Adrenal gland (tissue), 12 donors: ENCODE results near the gene ALG14. TPM values are rescaled to one million over a fixed set of nuclear protein-coding genes. Genes with fewer than 3 reads are reported as not detected.
A peak's percentile ranks its signal among the peaks of the same experiment; 100 is the strongest.

Experiments used
- DNase-seq, 7 donors: peaks; one replicate each; pipeline ENCODE4 v3.0.0-alpha.2; 2019 to 2020
- H3K27ac ChIP-seq, 5 donors: fragments of 200-600 bp; sonication (generic) in 4 of 5; 1 replicate in 3 of 5; 2 replicates in 2 of 5; pipeline versions ENCODE4 v1.5.1 to v1.8.0; 2016 to 2020; ENCODE audit warnings: mild to moderate bottlenecking in 1 of 5
- H3K27me3 ChIP-seq: fragments of 200-600 bp; 2 replicates; pipeline ENCODE4 v1.8.0; 2021
- H3K36me3 ChIP-seq, 2 donors: fragments of 200-600 bp; replicated peaks in 1 of 2; 1 replicate in 1 of 2; 2 replicates in 1 of 2; pipeline versions ENCODE4 v1.5.1 to v1.8.0; 2018 to 2022
- H3K4me1 ChIP-seq, 2 donors: fragments of 200-600 bp; replicated peaks in 1 of 2; 1 replicate in 1 of 2; 2 replicates in 1 of 2; pipeline versions ENCODE4 v1.5.1 to v1.8.0; 2018 to 2021
- H3K4me3 ChIP-seq, 4 donors: fragments of 200-600 bp; sonication (generic) in 3 of 4; one replicate each; pipeline ENCODE4 v1.5.1; 2016 to 2018
- H3K9me3 ChIP-seq, 3 donors: fragments of 200-600 bp; sonication (generic) in 1 of 3; replicated peaks in 1 of 3; 1 replicate in 2 of 3; 2 replicates in 1 of 3; pipeline versions ENCODE4 v1.5.1 to v1.8.0; 2016 to 2021
- POLR2A ChIP-seq, 2 donors: fragments of 450-650 bp; IDR thresholded peaks; one replicate each; pipeline ENCODE4 v1.6.1; 2017; ENCODE audit warnings: antibody characterized with exemption in 2 of 2, mild to moderate bottlenecking in 2 of 2, moderate library complexity in 1 of 2
- WGBS, 4 donors: extraction: QIAGEN DNeasy Blood & Tissue Kit in 2 of 4; methylation state at CpG; one replicate each; pipeline versions ENCODE4 v1.1.5 to v1.1.7; 2013 to 2017; 5-methylcytosine and 5-hydroxymethylcytosine counted together
- intact Hi-C, 2 donors: fragments of 100-400 bp; cut with DNase I; formaldehyde crosslinking; loops; one replicate each; pipeline versions ENCODE4 v1.14.1 to v1.15.0; 2022 to 2023
- polyA plus RNA-seq, 3 donors: library from polyadenylated mRNA; stranded (reverse); fragments of 200-250 nt in 2 of 3; fragments of 350-450 nt in 1 of 3; fragmentation: Illumina TruSeq in 1 of 3; extraction: RNeasy Lipid Tissue Mini Kit (QIAGEN cat#74804) in 1 of 3; gene quantifications; one replicate each; pipeline ENCODE4 v1.2.3, GENCODE V29; 2013 to 2014
- total RNA-seq, 9 donors: library from RNA; depleted of rRNA in 4 of 9; stranded (reverse); fragments of >200 nt in 4 of 9; fragments of 120-200 nt in 1 of 9; fragmentation: NEBNext Ultra II Directional in 1 of 9; extraction: Animal tissue kit (Norgen Biotek cat#: 25700) in 1 of 9; gene quantifications; one replicate each; pipeline versions ENCODE4 v1.1.0 to v1.2.4, GENCODE V29; 2013 to 2023
- TF ChIP-seq, protein P1 (sequence below), 6 experiments: fragments of 450-650 bp in 4 of 6; fragments of 200-600 bp in 2 of 6; sonication (generic) in 1 of 6; IDR thresholded peaks; 1 replicate in 5 of 6; 2 replicates in 1 of 6; pipeline versions ENCODE4 v1.5.1 to v1.8.0; 2016 to 2021; ENCODE audit warnings: antibody characterized with exemption in 6 of 6, mild to moderate bottlenecking in 2 of 6, moderate library complexity in 1 of 6
- donor health status: healthy with polysubstance abuse.
- donor health status: Bipolar disorder and iron deficiency.
- donor health status: DM: yes; HTN: yes; CAD: no.
- donor health status: DM: no; HTN: no; CAD: no.
- donor health status: DM: no; HTN: no; CAD: no.
- donor health status: DM: yes; HTN: yes; CAD: no.

ALG14 gene
- total and polyA plus RNA-seq, 12 donors = 1.5 to 29.9 (median 14.3) TPM

DNA sequence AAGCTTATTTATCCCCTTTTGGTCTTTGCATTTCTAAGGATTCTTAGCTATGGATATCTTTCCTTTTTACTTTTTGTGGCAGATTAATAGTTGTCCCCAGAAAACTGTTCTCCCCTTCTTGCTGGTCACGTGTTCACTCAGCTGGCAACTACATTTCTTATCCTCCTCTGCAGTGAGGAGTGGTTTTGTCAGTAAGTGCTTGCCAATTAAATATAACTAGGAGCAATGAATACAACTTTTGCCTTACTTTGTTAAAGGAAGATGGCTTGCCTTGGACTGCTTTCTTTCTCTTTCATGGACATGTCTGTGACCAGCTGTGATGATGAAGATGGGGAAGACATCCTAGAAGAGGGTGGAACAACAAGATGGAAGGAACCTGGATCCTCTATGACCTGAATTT lies 15.6 kb upstream of the ALG14 start:
- DNase-seq = no peak
- no peak overlapping the region for H3K4me3 ChIP-seq
- H3K4me1 ChIP-seq = peaks cover 10 to 13% of the 10 kb centered on the region in 2 donors
- no peaks in the 10 kb centered on the region for H3K9me3 ChIP-seq
- 92 to 97% (median 93%) methylated on average over 1 of the region's 1 CpG for WGBS, 4 donors
- H3K27me3 ChIP-seq = no peaks in the 10 kb centered on the region
- no peaks in the 10 kb centered on the region for H3K36me3 ChIP-seq
- no peak overlapping the region for H3K27ac ChIP-seq
- intact Hi-C loops = loop anchor here in 1 of 2 donors (10.0 kb wide), 1 partner anchor 146 kb away; the partner anchor contains the start of gene RWDD3
- TF ChIP-seq POLR2A (IDR thresholded peaks at IDR 0.05) = no peak
- TF ChIP-seq, protein P1, sequence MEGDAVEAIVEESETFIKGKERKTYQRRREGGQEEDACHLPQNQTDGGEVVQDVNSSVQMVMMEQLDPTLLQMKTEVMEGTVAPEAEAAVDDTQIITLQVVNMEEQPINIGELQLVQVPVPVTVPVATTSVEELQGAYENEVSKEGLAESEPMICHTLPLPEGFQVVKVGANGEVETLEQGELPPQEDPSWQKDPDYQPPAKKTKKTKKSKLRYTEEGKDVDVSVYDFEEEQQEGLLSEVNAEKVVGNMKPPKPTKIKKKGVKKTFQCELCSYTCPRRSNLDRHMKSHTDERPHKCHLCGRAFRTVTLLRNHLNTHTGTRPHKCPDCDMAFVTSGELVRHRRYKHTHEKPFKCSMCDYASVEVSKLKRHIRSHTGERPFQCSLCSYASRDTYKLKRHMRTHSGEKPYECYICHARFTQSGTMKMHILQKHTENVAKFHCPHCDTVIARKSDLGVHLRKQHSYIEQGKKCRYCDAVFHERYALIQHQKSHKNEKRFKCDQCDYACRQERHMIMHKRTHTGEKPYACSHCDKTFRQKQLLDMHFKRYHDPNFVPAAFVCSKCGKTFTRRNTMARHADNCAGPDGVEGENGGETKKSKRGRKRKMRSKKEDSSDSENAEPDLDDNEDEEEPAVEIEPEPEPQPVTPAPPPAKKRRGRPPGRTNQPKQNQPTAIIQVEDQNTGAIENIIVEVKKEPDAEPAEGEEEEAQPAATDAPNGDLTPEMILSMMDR (IDR thresholded peaks at IDR 0.05) = no peak

DNA sequence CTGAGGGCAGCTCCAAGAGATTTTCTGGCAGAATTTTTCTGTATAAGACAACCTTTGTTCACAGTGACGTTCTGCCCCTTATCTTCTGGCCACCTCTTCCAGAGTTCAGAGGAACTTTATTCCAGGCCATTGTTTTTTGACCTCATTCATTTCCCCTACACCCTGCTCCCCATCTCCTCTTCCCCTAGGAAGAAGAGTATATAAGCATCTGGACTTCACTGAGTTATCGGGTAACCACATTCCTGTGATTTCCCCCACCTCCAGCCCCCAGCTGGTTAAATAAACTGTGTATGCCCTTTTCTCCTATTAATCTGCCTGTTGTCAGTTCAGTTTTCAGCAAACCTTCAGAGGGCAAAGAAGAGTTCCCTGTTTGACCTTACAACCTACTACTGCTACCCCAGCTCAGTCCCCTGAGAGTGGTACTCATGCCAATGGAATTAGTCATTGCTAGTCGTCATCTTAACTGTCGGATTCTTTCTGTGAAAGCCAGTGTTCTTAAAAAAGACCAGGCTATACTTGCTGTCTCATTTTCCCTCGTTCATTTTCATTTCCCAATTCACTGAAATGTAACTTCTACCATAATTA lies 14.3 kb upstream of the ALG14 start:
- TF ChIP-seq, protein P1 (IDR thresholded peaks at IDR 0.05) = no peak
- peak in 1 of 2 donors; percentile 44 for TF ChIP-seq POLR2A (IDR thresholded peaks at IDR 0.05)
- Histone ChIP-seq H3K27ac (peak overlapping the region in 4 of 5 donors; percentile 52 to 78 (median 54)), H3K9me3 (no peaks in the 10 kb centered on the region), H3K36me3 (no peaks in the 10 kb centered on the region), H3K4me3 (no peak overlapping the region), H3K27me3 (no peaks in the 10 kb centered on the region), H3K4me1 (peaks cover 10 to 13% of the 10 kb centered on the region in 2 donors)
- 20 to 23% (median 22%) methylated on average over 5 of the region's 5 CpGs for WGBS, 4 donors
- intact Hi-C loops = loop anchor here in 1 of 2 donors (10.0 kb wide), 1 partner anchor 148 kb away; the partner anchor contains the start of gene RWDD3
- peak in 5 of 7 donors; percentile 36 to 70 (median 59) for DNase-seq

DNA sequence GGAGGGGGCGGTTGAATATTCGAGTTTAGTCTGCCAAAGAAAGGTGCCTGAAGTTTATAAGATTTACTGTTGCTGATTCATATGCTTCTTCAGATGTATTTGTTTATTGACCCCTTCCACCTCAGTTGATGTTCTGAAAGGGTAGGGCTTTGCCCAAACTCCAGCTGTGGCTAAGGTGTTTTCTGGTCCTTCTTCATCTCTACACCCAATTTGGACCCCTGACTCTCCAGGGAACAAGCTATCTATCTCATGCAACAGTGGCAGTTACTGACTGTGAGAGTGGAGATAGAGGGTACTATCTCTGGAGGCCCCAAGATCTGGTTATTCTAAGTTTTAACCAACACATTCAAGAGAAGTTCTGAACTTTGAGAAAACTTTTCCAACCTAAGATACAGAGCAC lies 12.6 kb upstream of the ALG14 start:
- Histone ChIP-seq H3K9me3 (no peaks in the 10 kb centered on the region), H3K4me3 (no peak overlapping the region), H3K36me3 (no peaks in the 10 kb centered on the region), H3K4me1 (peaks cover 10 to 13% of the 10 kb centered on the region in 2 donors), H3K27ac (no peak overlapping the region), H3K27me3 (no peaks in the 10 kb centered on the region)
- DNase-seq = no peak
- TF ChIP-seq, protein P1 (IDR thresholded peaks at IDR 0.05) = no peak
- TF ChIP-seq POLR2A (IDR thresholded peaks at IDR 0.05) = no peak
- intact Hi-C loops = loop anchor here in 1 of 2 donors (10.0 kb wide), 1 partner anchor 149 kb away; the partner anchor contains the start of gene RWDD3
- WGBS, 4 donors = 40 to 57% (median 49%) methylated on average over 2 of the region's 2 CpGs

- H3K27ac ChIP-seq = no peak overlapping the region
- TF ChIP-seq, protein P1 (IDR thresholded peaks at IDR 0.05) = peak; percentile 22 to 63 (median 47)
- TF ChIP-seq POLR2A (IDR thresholded peaks at IDR 0.05) = no peak
- WGBS, 4 donors = 73 to 79% (median 77%) methylated on average over 8 of the region's 8 CpGs
- intact Hi-C loops = loop anchor here in 1 of 2 donors (10.0 kb wide), 1 partner anchor 150 kb away; the partner anchor contains the start of gene RWDD3
- H3K4me1 ChIP-seq = peaks cover 10 to 13% of the 10 kb centered on the region in 2 donors
- no peaks in the 10 kb centered on the region for H3K27me3 ChIP-seq
- no peaks in the 10 kb centered on the region for H3K36me3 ChIP-seq
- H3K4me3 ChIP-seq = no peak overlapping the region
- DNase-seq = no peak
- H3K9me3 ChIP-seq = no peaks in the 10 kb centered on the region
These were observed 11.8 kb upstream of the ALG14 start for GRCh38 chr1:95084317-95085176.
